OCI-LY3 (cell line): Measurements from ENCODE around the gene GAB2.

Experiments
- H2AFZ ChIP-seq: fragments of 200-600, 300-600 bp; shearing (Covaris generic); 2 replicates; pipeline ENCODE4 v1.6.0; 2014; ENCODE audit warnings: antibody characterized with exemption, low read depth, low read length
- H3K27ac ChIP-seq: fragments of 200-600, 300-600 bp; sonication (generic); 2 replicates; pipeline ENCODE4 v1.5.1; 2014; ENCODE audit warnings: mild to moderate bottlenecking, low read length, moderate library complexity, mixed read lengths
- H3K27me3 ChIP-seq: fragments of 200-600, 300-600 bp; sonication (generic); 2 replicates; pipeline ENCODE4 v1.6.1; 2014; ENCODE audit warnings: low read depth, low read length, mixed read lengths
- H3K36me3 ChIP-seq: fragments of 200-600, 300-600 bp; sonication (generic); replicated peaks from 2 replicates; pipeline ENCODE3; 2014; ENCODE audit warnings: low read depth, low read length, mixed read lengths
- H3K4me1 ChIP-seq: fragments of 300-600, 200-600 bp; sonication (generic); 2 replicates; pipeline ENCODE4 v1.6.1; 2014; ENCODE audit warnings: low read length, mixed read lengths
- H3K4me2 ChIP-seq: fragments of 200-600, 300-600 bp; sonication (generic); 2 replicates; pipeline ENCODE4 v1.6.1; 2014; ENCODE audit warnings: low read length, mixed read lengths
- H3K4me3 ChIP-seq: fragments of 300-600, 200-600 bp; sonication (generic); 2 replicates; pipeline ENCODE4 v1.5.1; 2014; ENCODE audit warnings: antibody characterized with exemption, mild to moderate bottlenecking, low read length, moderate library complexity
- H3K79me2 ChIP-seq: fragments of 300-600, 200-600 bp; shearing (Covaris generic); 2 replicates; pipeline ENCODE4 v1.6.1; 2014; ENCODE audit warnings: mild to moderate bottlenecking, low read length, mixed read lengths
- H3K9ac ChIP-seq: fragments of 300-600, 200-600 bp; shearing (Covaris generic); 2 replicates; pipeline ENCODE4 v1.6.0; 2014; ENCODE audit warnings: mild to moderate bottlenecking, low read length, moderate library complexity
- H3K9me3 ChIP-seq: fragments of 200-600, 300-600 bp; shearing (Covaris generic); 2 replicates; pipeline ENCODE4 v1.6.1; 2014; ENCODE audit warnings: low read length, mixed read lengths; ENCODE audit not compliant: insufficient read depth
- H4K20me1 ChIP-seq: fragments of 200-600, 300-600 bp; sonication (generic); 2 replicates; pipeline ENCODE4 v1.6.1; 2016; ENCODE audit warnings: low read length, mixed read lengths; ENCODE audit not compliant: insufficient read depth
- EZH2phosphoT487 ChIP-seq: fragments of 200-600 bp; shearing (Covaris generic); IDR thresholded peaks from 2 replicates; pipeline ENCODE4 v1.6.1; 2018; ENCODE audit warnings: antibody characterized with exemption, mixed run types, low read depth
- TF ChIP-seq, protein P1 (sequence below): fragments of 200-600, 300-600 bp; sonication (generic); IDR thresholded peaks from 2 replicates; pipeline ENCODE4 v1.5.1; 2014; ENCODE audit warnings: antibody characterized with exemption, low read length, low read depth

Gene GAB2

DNA sequence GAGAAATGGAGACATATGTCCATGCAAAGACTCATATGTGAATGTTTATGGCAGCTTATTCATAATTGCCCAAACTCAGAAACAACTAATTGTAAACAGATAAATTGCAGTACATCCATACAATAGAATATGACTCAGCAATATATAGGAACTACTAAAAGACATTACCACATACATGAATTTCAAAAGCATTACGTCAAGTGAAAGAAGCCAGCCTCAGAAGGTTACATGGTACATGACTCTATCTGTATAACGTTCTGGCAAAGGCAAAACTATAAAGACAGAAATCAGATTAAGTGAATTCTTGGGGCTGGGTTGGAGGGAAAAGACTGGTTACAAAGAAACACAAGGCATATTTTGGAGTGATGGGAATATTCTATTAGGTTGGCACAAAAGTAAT is 236.4 kb downstream of the GAB2 start:
- Histone ChIP-seq H3K4me2 (no peak overlapping the region), H3K36me3 (peaks cover 3% of the 10 kb centered on the region), H3K27me3 (no peaks in the 10 kb centered on the region), H3K9me3 (0 out of 2 replicates have a peak, but pooled peaks cover 3% of the 10 kb centered on the region), H3K4me1 (no peaks in the 10 kb centered on the region), H2AFZ (no peak overlapping the region), H4K20me1 (no peaks in the 10 kb centered on the region), H3K79me2 (no peaks in the 10 kb centered on the region), H3K27ac (no peak overlapping the region), H3K9ac (no peak overlapping the region), H3K4me3 (no peak overlapping the region)
- TF ChIP-seq, protein P1, sequence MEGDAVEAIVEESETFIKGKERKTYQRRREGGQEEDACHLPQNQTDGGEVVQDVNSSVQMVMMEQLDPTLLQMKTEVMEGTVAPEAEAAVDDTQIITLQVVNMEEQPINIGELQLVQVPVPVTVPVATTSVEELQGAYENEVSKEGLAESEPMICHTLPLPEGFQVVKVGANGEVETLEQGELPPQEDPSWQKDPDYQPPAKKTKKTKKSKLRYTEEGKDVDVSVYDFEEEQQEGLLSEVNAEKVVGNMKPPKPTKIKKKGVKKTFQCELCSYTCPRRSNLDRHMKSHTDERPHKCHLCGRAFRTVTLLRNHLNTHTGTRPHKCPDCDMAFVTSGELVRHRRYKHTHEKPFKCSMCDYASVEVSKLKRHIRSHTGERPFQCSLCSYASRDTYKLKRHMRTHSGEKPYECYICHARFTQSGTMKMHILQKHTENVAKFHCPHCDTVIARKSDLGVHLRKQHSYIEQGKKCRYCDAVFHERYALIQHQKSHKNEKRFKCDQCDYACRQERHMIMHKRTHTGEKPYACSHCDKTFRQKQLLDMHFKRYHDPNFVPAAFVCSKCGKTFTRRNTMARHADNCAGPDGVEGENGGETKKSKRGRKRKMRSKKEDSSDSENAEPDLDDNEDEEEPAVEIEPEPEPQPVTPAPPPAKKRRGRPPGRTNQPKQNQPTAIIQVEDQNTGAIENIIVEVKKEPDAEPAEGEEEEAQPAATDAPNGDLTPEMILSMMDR = no peak
- no peak for TF ChIP-seq EZH2phosphoT487

DNA sequence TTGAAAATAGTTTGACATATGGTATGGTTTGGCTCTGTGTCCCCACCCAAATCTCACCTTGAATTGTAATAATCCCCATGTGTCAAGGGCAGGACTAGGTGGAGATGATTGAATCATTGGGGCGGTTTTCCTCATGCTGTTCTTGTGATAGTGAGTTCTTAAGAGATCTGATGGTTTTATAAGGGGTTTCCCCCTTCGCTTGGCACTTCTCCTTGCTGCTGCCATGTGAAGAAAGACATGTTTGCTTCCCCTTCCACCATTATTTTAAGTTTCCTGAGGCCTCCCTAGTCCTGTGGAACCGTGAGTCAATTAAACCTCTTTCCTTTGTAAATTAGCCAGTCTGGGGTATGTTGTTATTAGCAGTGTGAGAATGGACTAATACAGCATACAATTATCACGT is 236.9 kb downstream of the GAB2 start:
- TF ChIP-seq EZH2phosphoT487 = no peak
- TF ChIP-seq, protein P1 = no peak
- Histone ChIP-seq H3K4me2 (no peak overlapping the region), H3K9ac (no peak overlapping the region), H3K36me3 (peaks cover 3% of the 10 kb centered on the region), H3K27me3 (no peaks in the 10 kb centered on the region), H3K4me1 (no peaks in the 10 kb centered on the region), H3K27ac (no peak overlapping the region), H4K20me1 (no peaks in the 10 kb centered on the region), H3K79me2 (no peaks in the 10 kb centered on the region), H3K4me3 (no peak overlapping the region), H3K9me3 (0 out of 2 replicates have a peak, but pooled peaks cover 3% of the 10 kb centered on the region), H2AFZ (no peak overlapping the region)

DNA sequence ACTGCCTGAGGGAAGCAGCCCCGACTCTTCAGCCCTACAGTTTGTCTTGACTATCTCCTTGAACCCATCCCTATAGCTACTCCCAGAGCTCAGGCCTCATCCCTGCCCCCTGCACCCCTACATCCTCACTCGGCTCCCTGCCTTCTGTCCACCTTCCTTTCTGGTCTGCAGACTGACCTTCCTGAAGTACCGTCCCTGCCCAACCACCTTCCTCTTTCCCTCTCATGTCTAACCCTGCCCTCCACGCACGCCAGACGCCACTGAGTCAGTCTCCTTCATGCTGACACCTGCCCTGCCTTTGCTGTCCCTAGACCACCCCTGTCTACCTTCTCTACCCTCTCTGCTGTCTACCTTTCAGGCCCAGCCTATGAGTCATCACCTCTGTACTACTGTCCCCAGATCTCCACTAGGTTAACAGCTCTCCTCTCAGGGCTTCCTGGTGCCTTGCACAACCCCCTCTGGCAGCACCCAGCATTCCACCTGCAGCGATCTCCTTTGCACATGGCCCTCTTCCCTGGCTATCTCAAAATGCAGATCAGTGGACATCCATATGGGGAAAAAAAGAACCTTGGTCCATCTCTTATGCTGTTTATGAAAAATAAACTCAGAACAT is 238.1 kb downstream of the GAB2 start:
- Histone ChIP-seq H3K9ac (no peak overlapping the region), H3K9me3 (0 out of 2 replicates have a peak, but pooled peaks cover 3% of the 10 kb centered on the region), H4K20me1 (no peaks in the 10 kb centered on the region), H3K4me1 (no peaks in the 10 kb centered on the region), H3K4me3 (no peak overlapping the region), H2AFZ (no peak overlapping the region), H3K79me2 (no peaks in the 10 kb centered on the region), H3K27ac (no peak overlapping the region), H3K4me2 (no peak overlapping the region), H3K27me3 (no peaks in the 10 kb centered on the region), H3K36me3 (peaks cover 3% of the 10 kb centered on the region)
- TF ChIP-seq EZH2phosphoT487 = no peak
- TF ChIP-seq, protein P1 = no peak

DNA sequence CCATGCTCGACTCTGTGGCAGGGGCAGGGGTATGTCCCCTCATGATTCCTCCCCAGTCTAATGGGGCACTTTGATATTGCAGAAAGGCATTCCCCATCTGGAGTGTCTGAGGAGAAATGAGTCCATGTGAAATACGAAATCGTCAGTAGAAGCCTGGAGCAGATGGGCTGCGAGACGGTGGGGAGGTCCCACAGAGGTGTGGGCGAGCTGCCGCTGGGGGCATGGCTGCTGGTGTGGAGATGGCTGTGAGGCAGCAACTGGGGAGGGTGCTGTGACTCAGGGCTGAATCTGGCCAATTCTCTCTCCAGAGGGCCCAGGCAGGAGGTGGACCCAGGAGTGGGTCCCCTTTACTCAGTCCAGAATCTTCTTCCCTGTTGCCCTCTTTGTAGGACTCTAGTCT is 240.4 kb downstream of the GAB2 start:
- Histone ChIP-seq H3K9ac (no peak overlapping the region), H3K36me3 (peaks cover 3% of the 10 kb centered on the region), H2AFZ (no peak overlapping the region), H3K4me2 (no peak overlapping the region), H3K27ac (no peak overlapping the region), H3K4me1 (no peaks in the 10 kb centered on the region), H3K27me3 (no peaks in the 10 kb centered on the region), H3K79me2 (no peaks in the 10 kb centered on the region), H3K4me3 (no peak overlapping the region), H3K9me3 (0 out of 2 replicates have a peak, but pooled peaks cover 3% of the 10 kb centered on the region), H4K20me1 (no peaks in the 10 kb centered on the region)
- TF ChIP-seq, protein P1 = no peak
- TF ChIP-seq EZH2phosphoT487 = no peak
